Measurements from ENCODE around the gene VILL.

- TF ChIP-seq POLR2A (IDR thresholded peaks at IDR 0.05; ENCODE audit: low read length) (no peak), GATA1 (IDR thresholded peaks at IDR 0.05; ENCODE audit: low read depth, low read length) (no peak)
Measured at GRCh38 chr3:38047896-38048295, 57.3 kb downstream of the VILL start.
